AG09309 (cell line): ENCODE data around the gene ZNF280D.

Source experiments
- DNase-seq: peaks from one replicate; pipeline ENCODE4 v3.0.0-alpha.2; 2010; ENCODE audit warnings: low read depth
- H3K4me3 ChIP-seq: 2 replicates; pipeline ENCODE4 v1.5.1; 2011; ENCODE audit warnings: mild to moderate bottlenecking, low read depth, low read length, moderate library complexity; ENCODE audit not compliant: control insufficient read depth
- TF ChIP-seq, protein P1 (sequence below): IDR thresholded peaks from 2 replicates; pipeline ENCODE4 v1.5.1; 2011; ENCODE audit warnings: mild to moderate bottlenecking, low read depth, low read length, inconsistent platforms; ENCODE audit not compliant: insufficient read depth, control insufficient read depth; ENCODE audit errors: missing control alignments

ZNF280D gene

DNA sequence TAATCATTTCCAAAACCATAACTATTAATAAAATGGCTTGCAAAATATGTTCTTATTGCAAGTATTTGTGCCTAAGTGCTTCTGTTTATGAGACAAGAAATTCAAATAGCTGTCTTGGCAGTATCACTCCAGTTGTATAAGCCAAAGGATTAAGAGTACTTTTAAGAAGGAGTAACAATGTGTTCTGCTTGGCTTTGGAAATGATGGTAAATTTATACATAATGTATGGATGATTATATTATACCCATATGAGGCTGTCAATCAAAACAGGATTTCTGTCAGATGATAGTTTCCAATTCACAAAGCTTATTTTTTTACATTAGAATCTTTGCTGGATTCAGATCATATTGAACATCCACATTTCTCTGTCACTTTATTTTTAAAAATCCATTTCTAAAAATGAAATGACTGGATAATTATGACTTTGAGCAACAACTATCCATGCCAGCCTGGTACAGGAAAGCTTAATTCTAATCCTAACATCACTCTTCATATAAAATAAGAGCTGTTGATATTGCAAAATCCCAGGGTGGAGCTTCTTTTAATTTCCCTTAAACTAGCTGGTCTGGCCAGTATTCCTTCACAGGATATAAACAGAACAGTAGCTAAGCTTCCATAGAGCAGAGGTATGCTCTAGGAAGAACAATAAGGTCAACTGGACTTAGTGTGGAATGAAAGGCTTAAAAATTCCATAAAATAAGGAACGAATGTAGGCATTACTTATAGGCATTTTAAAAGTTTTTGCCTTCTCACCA, 30.0 kb upstream of the ZNF280D start:
- TF ChIP-seq, protein P1, sequence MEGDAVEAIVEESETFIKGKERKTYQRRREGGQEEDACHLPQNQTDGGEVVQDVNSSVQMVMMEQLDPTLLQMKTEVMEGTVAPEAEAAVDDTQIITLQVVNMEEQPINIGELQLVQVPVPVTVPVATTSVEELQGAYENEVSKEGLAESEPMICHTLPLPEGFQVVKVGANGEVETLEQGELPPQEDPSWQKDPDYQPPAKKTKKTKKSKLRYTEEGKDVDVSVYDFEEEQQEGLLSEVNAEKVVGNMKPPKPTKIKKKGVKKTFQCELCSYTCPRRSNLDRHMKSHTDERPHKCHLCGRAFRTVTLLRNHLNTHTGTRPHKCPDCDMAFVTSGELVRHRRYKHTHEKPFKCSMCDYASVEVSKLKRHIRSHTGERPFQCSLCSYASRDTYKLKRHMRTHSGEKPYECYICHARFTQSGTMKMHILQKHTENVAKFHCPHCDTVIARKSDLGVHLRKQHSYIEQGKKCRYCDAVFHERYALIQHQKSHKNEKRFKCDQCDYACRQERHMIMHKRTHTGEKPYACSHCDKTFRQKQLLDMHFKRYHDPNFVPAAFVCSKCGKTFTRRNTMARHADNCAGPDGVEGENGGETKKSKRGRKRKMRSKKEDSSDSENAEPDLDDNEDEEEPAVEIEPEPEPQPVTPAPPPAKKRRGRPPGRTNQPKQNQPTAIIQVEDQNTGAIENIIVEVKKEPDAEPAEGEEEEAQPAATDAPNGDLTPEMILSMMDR: no peak
- H3K4me3 ChIP-seq: no peak overlapping the region
- DNase-seq: no peak

DNA sequence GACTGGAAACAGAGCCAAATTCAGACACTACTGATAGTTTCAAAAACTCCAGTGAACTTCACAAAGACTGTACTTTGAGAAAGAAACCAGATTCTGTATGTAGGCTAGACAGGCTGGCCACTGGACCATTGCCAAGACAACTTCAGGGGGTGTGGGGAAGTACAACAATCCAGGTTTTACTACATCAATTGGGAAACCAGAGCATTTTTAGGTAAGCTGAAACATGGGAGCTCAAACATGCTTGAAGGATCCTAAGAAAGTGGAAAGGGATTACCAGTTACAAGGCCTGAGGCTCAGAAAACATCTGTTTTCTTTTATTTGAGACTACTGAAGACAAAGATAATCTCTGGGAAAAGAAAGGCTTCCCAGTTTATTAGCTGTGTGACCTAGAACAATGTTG, 26.9 kb upstream of the ZNF280D start:
- DNase-seq: peak; percentile 61
- no peak overlapping the region for H3K4me3 ChIP-seq
- TF ChIP-seq, protein P1: no peak

DNA sequence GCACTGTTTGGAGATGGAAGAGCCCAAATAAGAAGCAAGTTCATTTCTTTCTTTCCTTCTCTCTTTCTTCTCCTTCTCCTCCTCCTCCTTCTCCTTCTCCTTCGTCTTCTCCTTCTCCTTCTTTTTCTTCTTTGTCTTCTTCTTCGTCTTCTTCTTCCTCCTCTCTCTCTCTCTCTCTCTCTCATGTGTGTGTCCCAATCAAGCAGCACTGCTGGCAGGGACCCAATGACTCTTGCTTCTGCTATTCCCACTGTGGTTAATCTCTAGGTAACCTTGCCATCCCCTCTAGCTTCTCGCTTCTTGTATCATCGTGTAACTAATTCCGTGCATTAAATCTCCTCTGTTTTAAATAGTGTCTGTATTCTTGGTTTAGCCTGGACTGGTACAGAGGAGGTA, 26.1 kb upstream of the ZNF280D start:
- DNase-seq: peak; percentile 92
- TF ChIP-seq, protein P1: no peak
- no peak overlapping the region for H3K4me3 ChIP-seq

DNA sequence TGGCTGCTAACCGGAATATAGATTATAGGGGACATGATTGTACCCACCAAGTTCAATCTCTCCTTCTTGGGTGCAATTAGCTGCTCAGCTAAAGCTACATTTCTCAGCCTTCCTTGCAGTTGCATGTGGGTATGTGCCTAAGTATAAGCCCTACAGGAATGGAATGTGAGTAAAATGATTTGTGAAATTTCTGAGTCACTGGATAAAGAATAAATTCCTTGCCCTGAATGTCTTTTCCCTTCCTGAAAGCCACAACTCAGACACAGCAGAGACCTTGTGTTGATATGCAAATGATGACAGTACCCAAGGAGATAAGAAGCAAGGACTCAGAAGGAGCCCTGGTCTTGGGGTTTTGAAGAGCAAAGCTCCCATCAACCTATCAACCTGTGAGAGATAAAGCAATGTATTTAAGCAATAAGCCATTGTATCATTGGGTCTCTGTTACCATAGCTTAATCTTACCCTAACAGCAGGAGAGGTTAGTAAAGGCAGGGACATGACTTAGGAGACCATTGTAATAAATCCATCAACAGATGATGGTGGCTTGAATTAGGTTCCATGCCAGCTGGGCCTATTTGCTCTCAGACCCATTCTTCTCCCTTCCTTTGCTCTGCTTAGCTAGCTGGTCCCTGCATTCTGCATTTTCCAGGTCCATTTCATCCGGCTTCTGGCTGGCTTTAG, 25.6 kb upstream of the ZNF280D start:
- H3K4me3 ChIP-seq: no peak overlapping the region
- TF ChIP-seq, protein P1: no peak
- DNase-seq: peak; percentile 42

DNA sequence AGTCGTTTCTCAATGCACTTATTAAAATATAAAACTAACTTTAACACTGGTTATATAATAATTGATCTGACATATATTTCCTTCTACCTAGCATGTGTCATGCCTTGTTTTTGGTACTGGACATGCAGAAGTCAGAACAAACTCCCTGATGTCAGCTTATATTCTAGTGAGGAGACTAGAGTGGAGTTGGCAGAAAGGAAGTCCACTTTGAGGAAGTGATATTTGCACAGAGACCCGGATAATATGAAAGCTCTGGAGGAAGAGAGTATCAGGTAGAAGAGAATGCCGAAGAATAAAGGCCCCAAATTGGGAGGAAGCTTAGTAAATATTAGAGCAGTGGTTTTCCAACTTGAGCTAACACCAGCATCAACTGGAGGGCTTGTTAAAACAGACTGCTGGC, 24.6 kb upstream of the ZNF280D start:
- H3K4me3 ChIP-seq: no peak overlapping the region
- TF ChIP-seq, protein P1: no peak
- DNase-seq: no peak

DNA sequence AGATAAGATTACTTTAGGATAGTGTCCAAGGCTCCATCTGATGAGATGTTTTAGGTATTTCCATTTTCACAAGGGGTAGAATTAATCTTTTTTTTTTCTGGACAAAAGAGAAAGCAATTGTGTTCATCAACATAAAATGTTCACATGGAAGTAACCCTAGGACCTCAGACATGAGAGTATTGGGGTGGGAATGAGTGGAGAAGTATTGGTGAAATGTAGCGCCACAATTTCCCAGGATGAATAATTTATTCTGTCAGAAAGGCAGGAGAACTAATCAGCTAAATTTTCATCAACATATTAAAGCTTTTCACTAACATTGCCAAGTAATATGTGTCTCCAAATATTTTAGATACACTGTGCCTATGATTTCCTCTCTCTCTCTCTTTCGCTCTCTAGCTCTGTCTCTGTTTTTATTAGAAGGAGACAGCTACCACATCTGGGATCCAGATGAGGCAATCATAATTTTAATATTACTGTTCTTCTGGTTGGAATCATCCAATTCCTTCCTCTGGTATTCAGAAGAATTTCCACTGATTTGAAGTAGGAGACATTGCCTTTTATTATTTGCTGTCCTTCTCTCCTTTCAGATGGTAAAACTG, 21.6 kb upstream of the ZNF280D start:
- no peak overlapping the region for H3K4me3 ChIP-seq
- TF ChIP-seq, protein P1: no peak
- no peak for DNase-seq
